ENCODE results near the gene YJEFN3.

The YJEFN3 gene

DNA sequence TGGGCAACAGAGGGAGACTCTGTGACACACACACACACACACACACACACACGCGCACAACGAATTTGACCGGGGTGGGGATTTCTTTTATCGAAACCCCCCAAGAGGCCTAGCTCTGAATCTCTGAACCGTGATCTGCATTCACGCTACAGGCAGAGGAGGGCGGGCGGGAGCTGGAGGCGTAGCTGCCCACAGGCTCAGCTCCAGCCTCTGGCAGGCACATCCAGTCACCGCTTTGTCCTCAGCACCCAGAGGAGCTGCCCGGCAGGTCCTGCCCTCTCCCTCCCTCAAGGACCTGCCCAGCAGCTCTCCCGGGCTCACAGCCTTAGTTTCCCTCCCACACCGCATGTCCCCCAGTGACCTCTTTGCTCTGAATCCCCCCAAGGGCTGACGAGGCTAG lies 29.3 kb downstream of the YJEFN3 start:
- no peak for DNase-seq

DNA sequence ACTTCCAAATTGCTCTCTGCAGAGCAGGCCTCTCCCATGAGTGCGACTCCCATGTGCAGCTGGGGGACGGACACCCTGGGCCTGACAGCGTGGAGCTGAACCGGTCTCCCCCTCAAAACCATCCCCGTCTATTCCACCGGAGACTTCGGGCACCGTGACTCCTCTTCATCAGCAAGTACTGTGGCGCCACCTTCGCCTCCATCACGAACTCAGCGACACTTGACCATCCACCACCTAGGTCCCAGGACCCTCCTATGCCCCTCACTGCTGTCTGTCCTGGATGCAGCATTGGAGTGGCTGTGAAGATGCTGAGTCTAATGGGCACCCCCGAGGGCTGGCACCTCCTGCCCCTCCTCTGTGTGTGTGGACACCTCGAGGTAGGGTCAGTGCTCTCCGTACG lies 29.9 kb downstream of the YJEFN3 start:
- no peak for DNase-seq

- DNase-seq, result no peak
Measured at GRCh38 chr19:19559931-19560330, 31.2 kb downstream of the YJEFN3 start.

DNA sequence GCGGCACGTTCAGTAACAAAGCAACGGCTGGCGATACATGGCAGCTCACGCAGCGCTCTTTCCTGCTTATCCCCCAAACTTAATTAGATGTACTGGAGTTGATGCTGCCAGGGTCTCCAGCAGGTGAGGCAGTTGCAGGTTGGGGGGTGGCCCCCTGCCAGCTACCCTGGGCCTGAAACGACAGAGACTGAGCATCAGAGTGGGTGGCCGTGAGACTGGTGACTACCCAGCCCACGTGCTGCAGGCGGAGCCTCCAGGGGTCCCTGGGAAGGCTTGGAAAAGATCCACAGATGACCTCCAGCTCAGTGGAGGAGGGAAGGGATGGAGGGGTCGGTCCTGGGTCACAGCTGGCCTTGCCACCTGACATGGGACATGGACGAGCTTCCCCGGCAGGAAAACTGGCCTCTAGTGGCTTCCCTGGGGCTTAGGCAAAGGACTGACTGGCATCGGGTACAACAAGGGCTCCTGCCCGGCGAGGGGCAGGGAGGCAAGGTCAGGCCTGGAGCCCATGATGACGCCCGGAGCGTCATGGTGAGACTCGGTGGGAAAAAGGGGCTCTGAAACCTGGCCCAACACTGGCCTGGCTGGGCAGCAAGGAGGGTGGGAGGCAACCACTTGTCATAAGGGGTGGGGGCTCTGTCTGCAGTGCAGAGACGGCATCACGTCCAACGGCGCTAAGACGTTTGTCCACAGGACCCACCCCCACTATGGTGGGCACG lies 33.4 kb downstream of the YJEFN3 start:
- DNase-seq, result no peak

DNA sequence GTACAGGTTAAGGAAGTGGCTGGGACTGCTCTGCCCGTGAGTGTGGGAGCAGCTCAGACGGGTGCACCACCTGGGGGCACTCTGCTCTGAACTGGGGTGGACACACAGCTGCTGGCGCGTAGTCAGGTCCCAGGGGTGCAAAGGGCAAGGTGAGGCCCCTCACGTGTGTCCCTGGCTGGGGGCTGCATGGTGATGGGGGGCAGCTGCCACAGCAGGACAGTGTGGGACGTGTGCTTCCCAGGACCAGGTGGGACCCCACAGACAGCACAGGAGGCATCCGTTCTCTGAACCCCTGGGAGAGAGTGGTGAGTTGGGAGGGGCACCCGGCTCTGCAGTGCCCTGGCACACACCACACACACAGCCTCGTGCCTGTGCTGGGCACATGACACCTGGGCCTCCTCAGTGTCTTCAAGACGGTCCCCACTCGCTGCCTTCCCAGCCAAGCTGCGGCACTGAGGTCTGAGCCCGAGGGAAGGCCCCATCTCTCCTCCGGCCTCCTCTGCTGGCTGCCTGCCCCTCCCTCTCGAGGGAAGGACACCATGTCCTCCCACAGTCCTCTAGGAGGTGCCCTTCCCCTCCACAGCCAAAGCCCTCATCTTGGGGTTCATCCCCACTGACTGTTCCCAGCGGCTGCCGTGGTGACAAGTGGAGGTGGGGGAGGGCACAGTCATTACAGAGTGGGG lies 34.1 kb downstream of the YJEFN3 start:
- DNase-seq, result no peak

- DNase-seq, result no peak
Measured at GRCh38 chr19:19563348-19563848, 34.7 kb downstream of the YJEFN3 start.

DNA sequence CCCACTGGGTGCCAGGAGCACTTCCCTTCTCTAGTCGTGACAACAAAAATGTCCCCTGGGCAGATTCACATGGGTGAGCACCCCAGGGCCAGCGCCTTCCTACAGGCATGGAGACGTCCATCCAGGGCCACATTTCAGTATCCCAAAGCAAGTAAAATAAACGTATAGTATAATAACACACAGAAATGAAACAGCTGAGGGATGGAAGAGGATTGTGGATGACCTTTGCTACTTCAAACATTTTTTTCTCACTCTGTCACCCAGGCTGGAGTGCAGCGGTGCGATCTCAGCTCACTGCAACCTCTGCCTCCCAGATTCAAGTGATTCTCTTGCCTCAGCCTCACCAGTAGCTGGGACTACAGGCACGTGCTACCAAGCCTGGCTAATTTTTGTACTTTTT lies 37.6 kb downstream of the YJEFN3 start:
- DNase-seq, result no peak

GRCh38 chr19:19567391-19567790 lies 38.7 kb downstream of the YJEFN3 start:
- DNase-seq, result no peak

- DNase-seq, result no peak
Measured at GRCh38 chr19:19568802-19569756, 40.4 kb downstream of the YJEFN3 start.

GRCh38 chr19:19570571-19570970 lies 41.9 kb downstream of the YJEFN3 start:
- DNase-seq, result no peak

GRCh38 chr19:19571071-19571786 lies 42.5 kb downstream of the YJEFN3 start:
- no peak for DNase-seq

DNA sequence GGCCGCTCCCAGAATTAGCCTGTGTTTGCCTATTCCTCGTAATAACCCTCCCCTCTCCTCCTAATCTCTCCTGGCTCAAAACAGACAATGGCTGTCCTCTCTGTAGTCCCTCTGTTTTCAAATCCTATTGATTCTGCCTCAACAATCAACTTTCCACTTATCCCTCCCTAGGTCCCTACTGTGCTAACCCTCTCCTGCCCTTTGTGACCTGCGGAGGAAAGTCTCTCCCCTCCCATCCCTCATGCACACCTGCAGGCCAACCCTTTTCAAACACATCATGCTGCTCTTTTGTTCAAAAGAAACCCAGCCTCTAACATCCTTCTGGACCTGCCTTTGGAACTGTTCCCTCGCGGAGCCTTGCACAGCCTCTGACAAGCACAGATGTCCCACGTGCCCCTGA lies 46.7 kb downstream of the YJEFN3 start:
- DNase-seq, result no peak

GRCh38 chr19:19578252-19578651 lies 49.5 kb downstream of the YJEFN3 start:
- DNase-seq, result no peak

DNA sequence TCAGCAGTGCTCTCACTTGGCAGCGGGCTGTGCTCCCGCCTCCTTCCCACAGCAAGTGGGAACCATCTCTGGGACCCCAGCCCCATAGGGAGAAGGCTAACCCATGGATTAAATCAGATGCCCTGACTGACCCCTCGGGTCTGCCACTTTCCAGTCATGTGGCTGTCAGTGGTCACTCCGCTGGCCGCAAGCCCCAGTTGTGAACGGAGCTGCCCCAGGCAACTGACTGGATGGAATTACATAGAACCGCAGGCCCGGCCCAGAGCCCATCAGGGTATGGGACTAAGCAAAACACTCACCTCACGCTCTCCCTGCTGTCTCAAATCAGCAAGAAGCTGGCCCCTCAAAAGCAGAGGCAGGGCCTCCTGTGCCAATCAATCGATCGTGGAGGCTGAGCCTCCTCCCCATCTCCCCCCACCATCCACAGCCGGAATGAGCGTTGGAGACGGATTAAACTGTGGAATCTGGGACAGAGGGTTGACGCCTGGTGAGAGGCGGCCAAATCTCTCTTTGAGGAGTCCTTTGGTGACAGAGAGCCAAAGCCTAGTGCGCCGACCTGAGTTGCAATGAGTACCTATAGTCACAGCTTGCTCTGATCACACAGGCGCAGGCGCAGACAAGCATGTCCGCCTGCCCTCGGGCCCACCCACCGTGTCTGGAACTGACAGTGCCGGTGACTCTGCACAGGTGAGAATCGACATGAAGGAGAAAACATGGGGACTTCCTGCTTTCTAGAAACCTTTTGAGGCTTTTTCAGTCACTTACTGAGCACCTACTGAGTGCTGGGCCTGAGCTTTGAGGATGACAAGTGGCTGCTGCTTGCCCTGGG lies 51.0 kb downstream of the YJEFN3 start:
- no peak for DNase-seq

DNA sequence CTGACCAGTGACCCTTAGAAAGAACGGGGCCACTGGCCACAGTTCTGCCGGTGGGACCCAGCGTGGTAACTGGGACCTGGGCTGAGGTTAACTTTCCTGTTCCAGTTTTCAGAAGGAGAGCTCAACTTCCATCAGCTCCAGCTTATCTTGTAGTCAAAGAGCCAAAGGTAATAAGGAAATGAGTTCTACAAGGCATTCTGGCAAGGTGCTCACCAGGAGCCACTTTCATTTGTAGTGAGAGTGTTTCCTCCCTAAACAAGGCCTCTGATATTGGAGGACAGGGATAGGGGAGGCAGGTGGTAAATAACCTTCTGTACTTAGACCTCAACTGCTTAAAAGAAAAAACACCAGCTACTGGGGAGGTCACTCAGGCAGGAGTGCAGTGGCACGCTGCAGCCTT lies 51.7 kb downstream of the YJEFN3 start:
- DNase-seq, result no peak

DNA sequence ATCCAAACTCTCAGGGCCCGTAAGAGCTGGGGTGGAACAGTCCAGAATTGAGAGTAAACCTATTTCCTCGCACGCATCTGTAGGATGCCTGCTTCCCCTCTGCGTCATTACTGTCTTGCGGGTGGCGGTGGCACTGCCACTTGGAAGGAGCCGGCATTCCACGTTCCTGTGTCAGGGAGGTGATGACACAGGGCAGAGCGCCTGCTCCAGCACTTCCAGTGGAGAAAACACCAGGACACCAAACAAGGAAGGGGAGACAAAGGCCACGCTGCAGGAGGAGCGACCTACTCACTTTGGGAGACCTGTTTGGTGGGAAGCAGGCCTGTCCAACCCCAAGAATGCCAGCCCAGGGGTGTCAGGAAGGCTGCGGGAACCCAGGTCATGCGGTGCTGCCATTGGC lies 52.7 kb downstream of the YJEFN3 start:
- no peak for DNase-seq

- DNase-seq, result no peak
Measured at GRCh38 chr19:19582471-19582870, 53.8 kb downstream of the YJEFN3 start.

GRCh38 chr19:19584356-19584755 lies 55.6 kb downstream of the YJEFN3 start:
- DNase-seq, result no peak

Data from NCI-H510A (cell line).